Astrocyte (in vitro differentiated cells and primary cell): Measurements from ENCODE around the gene TCF19. TPM values are rescaled to one million over a fixed set of nuclear protein-coding genes. Genes with fewer than 3 reads are reported as not detected.
A peak's percentile ranks its signal among the peaks of the same experiment; 100 is the strongest.
"Not testable (repeated sequence)": the region's sequence is repeated elsewhere in the genome, so short reads cannot be mapped to it uniquely, and the experiment has no call there.

ENCODE experiments used
- DNase-seq: peaks from one replicate; pipeline ENCODE4 v3.0.0-alpha.2; 2010; ENCODE audit warnings: low read depth
- FAIRE-seq: peaks from 2 replicates; lab custom pipeline; 2011; peaks lifted over from hg19 to GRCh38; lab: Jason Lieb, UNC
- H2AFZ ChIP-seq: 2 replicates; pipeline ENCODE4 v1.6.0; 2012; ENCODE audit warnings: low read depth, low read length, inconsistent platforms
- H3K27ac ChIP-seq: 2 replicates; pipeline ENCODE4 v1.5.1; 2011; ENCODE audit warnings: low read depth, low read length, inconsistent platforms
- H3K27me3 ChIP-seq: 2 replicates; pipeline ENCODE4 v1.6.0; 2011; ENCODE audit warnings: low read length, inconsistent platforms; ENCODE audit not compliant: insufficient read depth
- H3K36me3 ChIP-seq: 2 replicates; pipeline ENCODE4 v1.5.1; 2011; ENCODE audit warnings: low read length, inconsistent platforms; ENCODE audit not compliant: insufficient read depth
- H3K4me1 ChIP-seq: 2 replicates; pipeline ENCODE4 v1.5.1; 2011; ENCODE audit warnings: low read length, inconsistent platforms; ENCODE audit not compliant: insufficient read depth
- H3K4me2 ChIP-seq: 2 replicates; pipeline ENCODE4 v1.6.0; 2012; ENCODE audit warnings: low read length, inconsistent platforms
- H3K4me3 ChIP-seq: 2 replicates; pipeline ENCODE4 v1.5.1; 2011; ENCODE audit warnings: low read depth, mild to moderate bottlenecking, low read length, inconsistent platforms; ENCODE audit not compliant: insufficient read depth
- H3K79me2 ChIP-seq: 2 replicates; pipeline ENCODE4 v1.6.0; 2012; ENCODE audit warnings: mild to moderate bottlenecking, low read length, inconsistent platforms; ENCODE audit not compliant: insufficient read depth
- H3K9ac ChIP-seq: 2 replicates; pipeline ENCODE4 v1.6.0; 2012; ENCODE audit warnings: mild to moderate bottlenecking, low read length, inconsistent platforms
- H3K9me3 ChIP-seq: 2 replicates; pipeline ENCODE4 v1.5.1; 2012; ENCODE audit warnings: low read depth, mild to moderate bottlenecking, low read length, inconsistent platforms; ENCODE audit not compliant: insufficient read depth
- H4K20me1 ChIP-seq: 2 replicates; pipeline ENCODE4 v1.6.0; 2012; ENCODE audit warnings: low read length, inconsistent platforms; ENCODE audit not compliant: insufficient read depth
- H3K27ac Mint-ChIP-seq: one replicate; pipeline ENCODE4 v1.8.0; 2021; ENCODE audit warnings: mild to moderate bottlenecking, mixed read lengths; ENCODE audit not compliant: unreplicated experiment
- H3K27me3 Mint-ChIP-seq: one replicate; pipeline ENCODE4 v1.8.0; 2021; ENCODE audit warnings: low read depth, mixed read lengths; ENCODE audit not compliant: unreplicated experiment
- H3K36me3 Mint-ChIP-seq: one replicate; pipeline ENCODE4 v1.8.0; 2021; ENCODE audit warnings: low read depth, mixed read lengths; ENCODE audit not compliant: unreplicated experiment
- H3K4me1 Mint-ChIP-seq: one replicate; pipeline ENCODE4 v1.8.0; 2021; ENCODE audit warnings: low read depth, mixed read lengths; ENCODE audit not compliant: unreplicated experiment
- H3K4me3 Mint-ChIP-seq: one replicate; pipeline ENCODE4 v1.8.0; 2021; ENCODE audit warnings: mild to moderate bottlenecking, moderate library complexity, mixed read lengths; ENCODE audit not compliant: unreplicated experiment
- H3K9me3 Mint-ChIP-seq: one replicate; pipeline ENCODE4 v1.8.0; 2021; ENCODE audit warnings: mild to moderate bottlenecking, mixed read lengths; ENCODE audit not compliant: unreplicated experiment
- EZH2 ChIP-seq: IDR thresholded peaks from 2 replicates; pipeline ENCODE4 v1.6.1; 2012; ENCODE audit warnings: mild to moderate bottlenecking, low read length, inconsistent platforms; ENCODE audit not compliant: insufficient read depth
- total RNA-seq: library from RNA; stranded (reverse); gene quantifications from 2 replicates; pipeline ENCODE4 v1.2.1, GENCODE V29; 2021
- TF ChIP-seq, protein P1 (sequence below): IDR thresholded peaks from 2 replicates; pipeline ENCODE4 v1.5.1; 2011; ENCODE audit warnings: low read depth, mild to moderate bottlenecking, inconsistent platforms, low read length, moderate library complexity; ENCODE audit not compliant: insufficient read depth

Gene TCF19
- total RNA-seq, 1 donor from 2014 or later = 2.5 TPM

GRCh38 chr6:31196251-31197022 is 38.0 kb downstream of the TCF19 start:
- H3K9me3 ChIP-seq, H3K4me1 ChIP-seq, H3K27me3 ChIP-seq, H3K36me3 ChIP-seq, H3K9me3 Mint-ChIP-seq, H3K79me2 ChIP-seq, H3K27ac ChIP-seq, H3K4me3 ChIP-seq, FAIRE-seq, H3K4me1 Mint-ChIP-seq, H3K27me3 Mint-ChIP-seq, H3K36me3 Mint-ChIP-seq, H4K20me1 ChIP-seq, DNase-seq, H3K9ac ChIP-seq: not testable (repeated sequence)
- H3K4me3 Mint-ChIP-seq = peak overlapping the region; percentile 89
- peak overlapping the region; percentile 81 for H3K27ac Mint-ChIP-seq
- H2AFZ ChIP-seq = peak overlapping the region; percentile 92
- peak overlapping the region; percentile 85 for H3K4me2 ChIP-seq

DNA sequence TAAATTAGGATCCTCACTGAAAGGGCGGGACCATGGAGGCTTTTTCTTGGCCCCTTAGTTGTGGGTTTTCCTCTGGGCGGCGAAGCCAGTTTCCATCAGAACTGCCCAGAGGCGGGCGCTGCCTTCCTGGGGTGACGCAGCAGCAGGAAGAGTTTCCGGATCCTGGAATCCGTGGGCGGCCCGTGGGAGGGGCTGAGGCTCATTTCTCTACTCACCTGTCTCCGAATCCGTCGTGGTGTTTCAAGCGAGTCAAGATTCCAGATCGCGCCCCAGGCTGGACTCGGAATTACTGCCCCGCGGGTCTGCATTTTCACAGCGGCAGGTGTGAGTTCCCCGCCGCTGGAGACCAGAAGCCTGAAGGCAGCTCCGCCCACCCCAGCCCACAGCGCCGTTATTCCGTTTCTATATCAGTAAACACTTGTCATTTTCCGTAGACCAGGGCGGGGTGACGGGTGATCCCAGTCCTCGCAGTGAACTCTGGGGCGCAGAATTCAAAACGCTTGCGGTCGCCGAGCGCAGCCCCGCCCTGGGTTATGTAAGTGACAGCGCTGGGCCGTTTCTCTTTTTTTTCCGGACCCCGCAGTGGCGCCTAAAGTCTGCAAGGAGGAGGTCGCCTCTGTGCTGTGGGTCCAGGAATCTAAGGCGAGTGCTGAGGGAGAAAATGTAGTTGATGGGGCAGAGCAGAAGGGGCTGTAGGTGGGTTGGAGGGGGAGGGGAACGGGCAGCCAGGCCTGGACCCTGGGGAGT is 39.3 kb downstream of the TCF19 start:
- Mint-ChIP-seq H3K4me1 (peaks cover 5% of the 10 kb centered on the region), H3K4me3 (peak overlapping the region; percentile 89), H3K36me3 (peaks cover 4% of the 10 kb centered on the region), H3K27ac (peak overlapping the region; percentile 81), H3K27me3 (no peaks in the 10 kb centered on the region), H3K9me3 (no peaks in the 10 kb centered on the region)
- Histone ChIP-seq H3K9me3 (no peaks in the 10 kb centered on the region), H3K79me2 (no peaks in the 10 kb centered on the region), H3K9ac (peak overlapping the region; percentile 87), H3K4me2 (peak overlapping the region; percentile 85), H3K4me1 (no peaks in the 10 kb centered on the region), H2AFZ (peak overlapping the region; percentile 92), H3K36me3 (no peaks in the 10 kb centered on the region), H4K20me1 (no peaks in the 10 kb centered on the region), H3K27ac (peak overlapping the region; percentile 70), H3K27me3 (no peaks in the 10 kb centered on the region), H3K4me3 (peak overlapping the region; percentile 83)
- TF ChIP-seq, protein P1, sequence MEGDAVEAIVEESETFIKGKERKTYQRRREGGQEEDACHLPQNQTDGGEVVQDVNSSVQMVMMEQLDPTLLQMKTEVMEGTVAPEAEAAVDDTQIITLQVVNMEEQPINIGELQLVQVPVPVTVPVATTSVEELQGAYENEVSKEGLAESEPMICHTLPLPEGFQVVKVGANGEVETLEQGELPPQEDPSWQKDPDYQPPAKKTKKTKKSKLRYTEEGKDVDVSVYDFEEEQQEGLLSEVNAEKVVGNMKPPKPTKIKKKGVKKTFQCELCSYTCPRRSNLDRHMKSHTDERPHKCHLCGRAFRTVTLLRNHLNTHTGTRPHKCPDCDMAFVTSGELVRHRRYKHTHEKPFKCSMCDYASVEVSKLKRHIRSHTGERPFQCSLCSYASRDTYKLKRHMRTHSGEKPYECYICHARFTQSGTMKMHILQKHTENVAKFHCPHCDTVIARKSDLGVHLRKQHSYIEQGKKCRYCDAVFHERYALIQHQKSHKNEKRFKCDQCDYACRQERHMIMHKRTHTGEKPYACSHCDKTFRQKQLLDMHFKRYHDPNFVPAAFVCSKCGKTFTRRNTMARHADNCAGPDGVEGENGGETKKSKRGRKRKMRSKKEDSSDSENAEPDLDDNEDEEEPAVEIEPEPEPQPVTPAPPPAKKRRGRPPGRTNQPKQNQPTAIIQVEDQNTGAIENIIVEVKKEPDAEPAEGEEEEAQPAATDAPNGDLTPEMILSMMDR = no peak
- TF ChIP-seq EZH2 = no peak
- FAIRE-seq (no peak), DNase-seq (peak; percentile 66)

- not testable (repeated sequence) for H3K36me3 ChIP-seq, H3K9me3 ChIP-seq, H3K4me2 ChIP-seq, H3K27ac Mint-ChIP-seq, H4K20me1 ChIP-seq, H3K27ac ChIP-seq, H3K27me3 Mint-ChIP-seq, H3K79me2 ChIP-seq, H2AFZ ChIP-seq, H3K4me3 ChIP-seq, DNase-seq, H3K36me3 Mint-ChIP-seq, H3K27me3 ChIP-seq, FAIRE-seq, H3K9ac ChIP-seq, H3K4me1 ChIP-seq, H3K9me3 Mint-ChIP-seq
- peaks cover 15% of the 10 kb centered on the region for H3K4me1 Mint-ChIP-seq
- peak overlapping the region; percentile 8 for H3K4me3 Mint-ChIP-seq
Measured at GRCh38 chr6:31199105-31199452, 40.7 kb downstream of the TCF19 start.
